ENCODE results near the gene RAD51B.

The RAD51B gene

GRCh38 chr14:68439676-68440075 lies 620.1 kb downstream of the RAD51B start:
- peak; percentile 19 for DNase-seq (ENCODE audit: low spot score)

- DNase-seq (ENCODE audit: low spot score), result no peak
These were observed 621.2 kb downstream of the RAD51B start for GRCh38 chr14:68440820-68441219.

GRCh38 chr14:68441542-68441941 lies 622.0 kb downstream of the RAD51B start:
- no peak for DNase-seq (ENCODE audit: low spot score)

GRCh38 chr14:68442828-68443629 lies 623.5 kb downstream of the RAD51B start:
- DNase-seq (ENCODE audit: low spot score), result no peak

GRCh38 chr14:68444449-68445168 lies 625.0 kb downstream of the RAD51B start:
- DNase-seq (ENCODE audit: low spot score), result no peak

GRCh38 chr14:68446243-68447040 lies 626.9 kb downstream of the RAD51B start:
- no peak for DNase-seq (ENCODE audit: low spot score)

- no peak for DNase-seq (ENCODE audit: low spot score)
These were observed 628.1 kb downstream of the RAD51B start for GRCh38 chr14:68447581-68448251.

- no peak for DNase-seq (ENCODE audit: low spot score)
These were observed 628.8 kb downstream of the RAD51B start for GRCh38 chr14:68448252-68448902.

- no peak for DNase-seq (ENCODE audit: low spot score)
These were observed 630.1 kb downstream of the RAD51B start for GRCh38 chr14:68449561-68450181.

GRCh38 chr14:68450391-68451120 lies 631.0 kb downstream of the RAD51B start:
- no peak for DNase-seq (ENCODE audit: low spot score)

- DNase-seq (ENCODE audit: low spot score), result no peak
These were observed 632.3 kb downstream of the RAD51B start for GRCh38 chr14:68451696-68452373.

- no peak for DNase-seq (ENCODE audit: low spot score)
These were observed 638.7 kb downstream of the RAD51B start for GRCh38 chr14:68458253-68458652.

- DNase-seq (ENCODE audit: low spot score), result peak; percentile 45
These were observed 639.4 kb downstream of the RAD51B start for GRCh38 chr14:68458840-68459469.

- peak; percentile 29 for DNase-seq (ENCODE audit: low spot score)
These were observed 640.0 kb downstream of the RAD51B start for GRCh38 chr14:68459480-68460136.

GRCh38 chr14:68460541-68460940 lies 641.0 kb downstream of the RAD51B start:
- peak; percentile 23 for DNase-seq (ENCODE audit: low spot score)

- DNase-seq (ENCODE audit: low spot score), result no peak
These were observed 641.5 kb downstream of the RAD51B start for GRCh38 chr14:68461086-68461485.

GRCh38 chr14:68462683-68463082 lies 643.1 kb downstream of the RAD51B start:
- no peak for DNase-seq (ENCODE audit: low spot score)

GRCh38 chr14:68463299-68463698 lies 643.7 kb downstream of the RAD51B start:
- DNase-seq (ENCODE audit: low spot score), result no peak

Data from globus pallidus (tissue), 1 donor.